ENCODE measurements around the gene CAT.

GRCh38 chr11:34446386-34446785, 7.7 kb downstream of the CAT start:
- TF ChIP-seq, protein P1, sequence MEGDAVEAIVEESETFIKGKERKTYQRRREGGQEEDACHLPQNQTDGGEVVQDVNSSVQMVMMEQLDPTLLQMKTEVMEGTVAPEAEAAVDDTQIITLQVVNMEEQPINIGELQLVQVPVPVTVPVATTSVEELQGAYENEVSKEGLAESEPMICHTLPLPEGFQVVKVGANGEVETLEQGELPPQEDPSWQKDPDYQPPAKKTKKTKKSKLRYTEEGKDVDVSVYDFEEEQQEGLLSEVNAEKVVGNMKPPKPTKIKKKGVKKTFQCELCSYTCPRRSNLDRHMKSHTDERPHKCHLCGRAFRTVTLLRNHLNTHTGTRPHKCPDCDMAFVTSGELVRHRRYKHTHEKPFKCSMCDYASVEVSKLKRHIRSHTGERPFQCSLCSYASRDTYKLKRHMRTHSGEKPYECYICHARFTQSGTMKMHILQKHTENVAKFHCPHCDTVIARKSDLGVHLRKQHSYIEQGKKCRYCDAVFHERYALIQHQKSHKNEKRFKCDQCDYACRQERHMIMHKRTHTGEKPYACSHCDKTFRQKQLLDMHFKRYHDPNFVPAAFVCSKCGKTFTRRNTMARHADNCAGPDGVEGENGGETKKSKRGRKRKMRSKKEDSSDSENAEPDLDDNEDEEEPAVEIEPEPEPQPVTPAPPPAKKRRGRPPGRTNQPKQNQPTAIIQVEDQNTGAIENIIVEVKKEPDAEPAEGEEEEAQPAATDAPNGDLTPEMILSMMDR (conservative IDR thresholded peaks at IDR 0.05): no peak
- TF ChIP-seq ZFX (IDR thresholded peaks at IDR 0.05): no peak
